ENCODE data around the gene PFDN2. TPM values are rescaled to one million over a fixed set of nuclear protein-coding genes. Genes with fewer than 3 reads are reported as not detected.

Gene PFDN2
- total and polyA plus RNA-seq, 2 experiments from 2014 or later = 45.6 to 352 TPM

DNA sequence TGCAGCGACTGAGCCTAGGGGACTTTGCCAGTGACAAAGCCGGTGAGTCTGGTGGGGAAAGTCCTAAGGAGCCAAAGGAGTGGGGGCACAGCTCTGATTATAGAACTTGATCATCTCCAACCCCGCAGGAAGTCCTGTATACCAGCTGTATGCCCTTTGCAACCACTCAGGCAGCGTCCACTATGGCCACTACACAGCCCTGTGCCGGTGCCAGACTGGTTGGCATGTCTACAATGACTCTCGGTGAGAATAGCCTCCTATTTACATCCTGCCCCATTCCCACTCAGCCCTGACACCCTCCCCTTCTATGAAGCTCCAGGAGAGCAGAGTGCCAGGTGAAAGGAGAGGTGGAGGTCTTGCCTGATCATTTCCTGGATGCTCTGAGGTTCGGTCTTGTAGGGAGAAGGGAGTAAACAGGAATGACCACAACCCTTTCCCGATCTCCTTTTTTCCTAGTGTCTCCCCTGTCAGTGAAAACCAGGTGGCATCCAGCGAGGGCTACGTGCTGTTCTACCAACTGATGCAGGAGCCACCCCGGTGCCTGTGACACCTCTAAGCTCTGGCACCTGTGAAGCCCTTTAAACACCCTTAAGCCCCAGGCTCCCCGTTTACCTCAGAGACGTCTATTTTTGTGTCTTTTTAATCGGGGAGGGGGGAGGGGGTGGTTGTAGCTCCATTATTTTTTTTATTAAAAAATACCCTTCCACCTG, 47.2 kb upstream of the PFDN2 start (continued):
- TF ChIP-seq, protein P1, sequence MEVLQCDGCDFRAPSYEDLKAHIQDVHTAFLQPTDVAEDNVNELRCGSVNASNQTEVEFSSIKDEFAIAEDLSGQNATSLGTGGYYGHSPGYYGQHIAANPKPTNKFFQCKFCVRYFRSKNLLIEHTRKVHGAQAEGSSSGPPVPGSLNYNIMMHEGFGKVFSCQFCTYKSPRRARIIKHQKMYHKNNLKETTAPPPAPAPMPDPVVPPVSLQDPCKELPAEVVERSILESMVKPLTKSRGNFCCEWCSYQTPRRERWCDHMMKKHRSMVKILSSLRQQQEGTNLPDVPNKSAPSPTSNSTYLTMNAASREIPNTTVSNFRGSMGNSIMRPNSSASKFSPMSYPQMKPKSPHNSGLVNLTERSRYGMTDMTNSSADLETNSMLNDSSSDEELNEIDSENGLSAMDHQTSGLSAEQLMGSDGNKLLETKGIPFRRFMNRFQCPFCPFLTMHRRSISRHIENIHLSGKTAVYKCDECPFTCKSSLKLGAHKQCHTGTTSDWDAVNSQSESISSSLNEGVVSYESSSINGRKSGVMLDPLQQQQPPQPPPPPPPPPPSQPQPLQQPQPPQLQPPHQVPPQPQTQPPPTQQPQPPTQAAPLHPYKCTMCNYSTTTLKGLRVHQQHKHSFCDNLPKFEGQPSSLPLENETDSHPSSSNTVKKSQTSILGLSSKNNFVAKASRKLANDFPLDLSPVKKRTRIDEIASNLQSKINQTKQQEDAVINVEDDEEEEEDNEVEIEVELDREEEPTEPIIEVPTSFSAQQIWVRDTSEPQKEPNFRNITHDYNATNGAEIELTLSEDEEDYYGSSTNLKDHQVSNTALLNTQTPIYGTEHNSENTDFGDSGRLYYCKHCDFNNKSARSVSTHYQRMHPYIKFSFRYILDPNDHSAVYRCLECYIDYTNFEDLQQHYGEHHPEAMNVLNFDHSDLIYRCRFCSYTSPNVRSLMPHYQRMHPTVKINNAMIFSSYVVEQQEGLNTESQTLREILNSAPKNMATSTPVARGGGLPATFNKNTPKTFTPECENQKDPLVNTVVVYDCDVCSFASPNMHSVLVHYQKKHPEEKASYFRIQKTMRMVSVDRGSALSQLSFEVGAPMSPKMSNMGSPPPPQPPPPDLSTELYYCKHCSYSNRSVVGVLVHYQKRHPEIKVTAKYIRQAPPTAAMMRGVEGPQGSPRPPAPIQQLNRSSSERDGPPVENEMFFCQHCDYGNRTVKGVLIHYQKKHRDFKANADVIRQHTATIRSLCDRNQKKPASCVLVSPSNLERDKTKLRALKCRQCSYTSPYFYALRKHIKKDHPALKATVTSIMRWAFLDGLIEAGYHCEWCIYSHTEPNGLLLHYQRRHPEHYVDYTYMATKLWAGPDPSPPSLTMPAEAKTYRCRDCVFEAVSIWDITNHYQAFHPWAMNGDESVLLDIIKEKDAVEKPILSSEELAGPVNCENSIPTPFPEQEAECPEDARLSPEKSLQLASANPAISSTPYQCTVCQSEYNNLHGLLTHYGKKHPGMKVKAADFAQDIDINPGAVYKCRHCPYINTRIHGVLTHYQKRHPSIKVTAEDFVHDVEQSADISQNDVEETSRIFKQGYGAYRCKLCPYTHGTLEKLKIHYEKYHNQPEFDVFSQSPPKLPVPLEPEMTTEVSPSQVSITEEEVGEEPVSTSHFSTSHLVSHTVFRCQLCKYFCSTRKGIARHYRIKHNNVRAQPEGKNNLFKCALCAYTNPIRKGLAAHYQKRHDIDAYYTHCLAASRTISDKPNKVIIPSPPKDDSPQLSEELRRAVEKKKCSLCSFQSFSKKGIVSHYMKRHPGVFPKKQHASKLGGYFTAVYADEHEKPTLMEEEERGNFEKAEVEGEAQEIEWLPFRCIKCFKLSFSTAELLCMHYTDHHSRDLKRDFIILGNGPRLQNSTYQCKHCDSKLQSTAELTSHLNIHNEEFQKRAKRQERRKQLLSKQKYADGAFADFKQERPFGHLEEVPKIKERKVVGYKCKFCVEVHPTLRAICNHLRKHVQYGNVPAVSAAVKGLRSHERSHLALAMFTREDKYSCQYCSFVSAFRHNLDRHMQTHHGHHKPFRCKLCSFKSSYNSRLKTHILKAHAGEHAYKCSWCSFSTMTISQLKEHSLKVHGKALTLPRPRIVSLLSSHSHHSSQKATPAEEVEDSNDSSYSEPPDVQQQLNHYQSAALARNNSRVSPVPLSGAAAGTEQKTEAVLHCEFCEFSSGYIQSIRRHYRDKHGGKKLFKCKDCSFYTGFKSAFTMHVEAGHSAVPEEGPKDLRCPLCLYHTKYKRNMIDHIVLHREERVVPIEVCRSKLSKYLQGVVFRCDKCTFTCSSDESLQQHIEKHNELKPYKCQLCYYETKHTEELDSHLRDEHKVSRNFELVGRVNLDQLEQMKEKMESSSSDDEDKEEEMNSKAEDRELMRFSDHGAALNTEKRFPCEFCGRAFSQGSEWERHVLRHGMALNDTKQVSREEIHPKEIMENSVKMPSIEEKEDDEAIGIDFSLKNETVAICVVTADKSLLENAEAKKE (CRISPR knock-in tag; IDR thresholded peaks at IDR 0.05) = no peak
- TF ChIP-seq POLR2AphosphoS5 (IDR thresholded peaks at IDR 0.05; ENCODE audit: low read depth) = no peak
- TF ChIP-seq, protein P2, sequence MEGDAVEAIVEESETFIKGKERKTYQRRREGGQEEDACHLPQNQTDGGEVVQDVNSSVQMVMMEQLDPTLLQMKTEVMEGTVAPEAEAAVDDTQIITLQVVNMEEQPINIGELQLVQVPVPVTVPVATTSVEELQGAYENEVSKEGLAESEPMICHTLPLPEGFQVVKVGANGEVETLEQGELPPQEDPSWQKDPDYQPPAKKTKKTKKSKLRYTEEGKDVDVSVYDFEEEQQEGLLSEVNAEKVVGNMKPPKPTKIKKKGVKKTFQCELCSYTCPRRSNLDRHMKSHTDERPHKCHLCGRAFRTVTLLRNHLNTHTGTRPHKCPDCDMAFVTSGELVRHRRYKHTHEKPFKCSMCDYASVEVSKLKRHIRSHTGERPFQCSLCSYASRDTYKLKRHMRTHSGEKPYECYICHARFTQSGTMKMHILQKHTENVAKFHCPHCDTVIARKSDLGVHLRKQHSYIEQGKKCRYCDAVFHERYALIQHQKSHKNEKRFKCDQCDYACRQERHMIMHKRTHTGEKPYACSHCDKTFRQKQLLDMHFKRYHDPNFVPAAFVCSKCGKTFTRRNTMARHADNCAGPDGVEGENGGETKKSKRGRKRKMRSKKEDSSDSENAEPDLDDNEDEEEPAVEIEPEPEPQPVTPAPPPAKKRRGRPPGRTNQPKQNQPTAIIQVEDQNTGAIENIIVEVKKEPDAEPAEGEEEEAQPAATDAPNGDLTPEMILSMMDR (conservative IDR thresholded peaks at IDR 0.05; ENCODE audit: low read depth in 2 of 2) = no peak
- no peak for TF ChIP-seq EZH2phosphoT487 (IDR thresholded peaks at IDR 0.05; ENCODE audit: unreplicated experiment)
- TF ChIP-seq, protein P3, sequence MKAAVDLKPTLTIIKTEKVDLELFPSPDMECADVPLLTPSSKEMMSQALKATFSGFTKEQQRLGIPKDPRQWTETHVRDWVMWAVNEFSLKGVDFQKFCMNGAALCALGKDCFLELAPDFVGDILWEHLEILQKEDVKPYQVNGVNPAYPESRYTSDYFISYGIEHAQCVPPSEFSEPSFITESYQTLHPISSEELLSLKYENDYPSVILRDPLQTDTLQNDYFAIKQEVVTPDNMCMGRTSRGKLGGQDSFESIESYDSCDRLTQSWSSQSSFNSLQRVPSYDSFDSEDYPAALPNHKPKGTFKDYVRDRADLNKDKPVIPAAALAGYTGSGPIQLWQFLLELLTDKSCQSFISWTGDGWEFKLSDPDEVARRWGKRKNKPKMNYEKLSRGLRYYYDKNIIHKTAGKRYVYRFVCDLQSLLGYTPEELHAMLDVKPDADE (IDR thresholded peaks at IDR 0.05) = no peak
- TF ChIP-seq NANOG (IDR thresholded peaks at IDR 0.05; ENCODE audit: borderline replicate concordance) = no peak
- TF ChIP-seq STAT1 (IDR thresholded peaks at IDR 0.05; ENCODE audit: unreplicated experiment) = no peak
- no peak for TF ChIP-seq EZH2 (IDR thresholded peaks at IDR 0.05; ENCODE audit: low read depth, unreplicated experiment)
